Osteocyte (in vitro differentiated cells): ENCODE results near the gene ZMYM1. TPM values are rescaled to one million over a fixed set of nuclear protein-coding genes. Genes with fewer than 3 reads are reported as not detected.
"Not testable (repeated sequence)": the region's sequence is repeated elsewhere in the genome, so short reads cannot be mapped to it uniquely, and the experiment has no call there.

Experiments used
- DNase-seq: peaks from one replicate; pipeline ENCODE4 v3.0.0; 2021; ENCODE audit warnings: mixed read lengths; ENCODE audit not compliant: unreplicated experiment; ENCODE audit errors: extremely low spot score
- H3K27ac Mint-ChIP-seq: one replicate; pipeline ENCODE4 v1.8.0; 2021; ENCODE audit warnings: mild to moderate bottlenecking, mixed read lengths; ENCODE audit not compliant: unreplicated experiment
- H3K27me3 Mint-ChIP-seq: one replicate; pipeline ENCODE4 v1.8.0; 2021; ENCODE audit warnings: mixed read lengths; ENCODE audit not compliant: unreplicated experiment
- H3K36me3 Mint-ChIP-seq: one replicate; pipeline ENCODE4 v1.8.0; 2021; ENCODE audit warnings: mixed read lengths; ENCODE audit not compliant: unreplicated experiment
- H3K4me1 Mint-ChIP-seq: one replicate; pipeline ENCODE4 v1.8.0; 2021; ENCODE audit warnings: mixed read lengths; ENCODE audit not compliant: unreplicated experiment
- H3K4me3 Mint-ChIP-seq: one replicate; pipeline ENCODE4 v1.8.0; 2021; ENCODE audit warnings: mild to moderate bottlenecking, moderate library complexity, mixed read lengths; ENCODE audit not compliant: unreplicated experiment
- H3K9me3 Mint-ChIP-seq: one replicate; pipeline ENCODE4 v1.8.0; 2021; ENCODE audit warnings: mixed read lengths; ENCODE audit not compliant: unreplicated experiment
- total RNA-seq: library from RNA; stranded (reverse); gene quantifications from 2 replicates; pipeline ENCODE4 v1.2.1, GENCODE V29; 2021
- TF ChIP-seq, protein P1 (sequence below): fragments of 200-600 bp; sonication (generic); IDR thresholded peaks from 2 replicates; pipeline ENCODE4 v1.5.0; 2021; ENCODE audit warnings: antibody characterized with exemption, mild to moderate bottlenecking, moderate library complexity

The ZMYM1 gene
- total RNA-seq, 1 donor from 2014 or later, result 17.2 TPM

GRCh38 chr1:35044431-35044830 lies 34.8 kb upstream of the ZMYM1 start:
- peaks cover 6% of the 10 kb centered on the region for H3K9me3 Mint-ChIP-seq
- TF ChIP-seq, protein P1, sequence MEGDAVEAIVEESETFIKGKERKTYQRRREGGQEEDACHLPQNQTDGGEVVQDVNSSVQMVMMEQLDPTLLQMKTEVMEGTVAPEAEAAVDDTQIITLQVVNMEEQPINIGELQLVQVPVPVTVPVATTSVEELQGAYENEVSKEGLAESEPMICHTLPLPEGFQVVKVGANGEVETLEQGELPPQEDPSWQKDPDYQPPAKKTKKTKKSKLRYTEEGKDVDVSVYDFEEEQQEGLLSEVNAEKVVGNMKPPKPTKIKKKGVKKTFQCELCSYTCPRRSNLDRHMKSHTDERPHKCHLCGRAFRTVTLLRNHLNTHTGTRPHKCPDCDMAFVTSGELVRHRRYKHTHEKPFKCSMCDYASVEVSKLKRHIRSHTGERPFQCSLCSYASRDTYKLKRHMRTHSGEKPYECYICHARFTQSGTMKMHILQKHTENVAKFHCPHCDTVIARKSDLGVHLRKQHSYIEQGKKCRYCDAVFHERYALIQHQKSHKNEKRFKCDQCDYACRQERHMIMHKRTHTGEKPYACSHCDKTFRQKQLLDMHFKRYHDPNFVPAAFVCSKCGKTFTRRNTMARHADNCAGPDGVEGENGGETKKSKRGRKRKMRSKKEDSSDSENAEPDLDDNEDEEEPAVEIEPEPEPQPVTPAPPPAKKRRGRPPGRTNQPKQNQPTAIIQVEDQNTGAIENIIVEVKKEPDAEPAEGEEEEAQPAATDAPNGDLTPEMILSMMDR, result no peak
- H3K4me3 Mint-ChIP-seq, result no peak overlapping the region
- DNase-seq, result no peak
- no peaks in the 10 kb centered on the region for H3K27me3 Mint-ChIP-seq
- H3K36me3 Mint-ChIP-seq, result no peaks in the 10 kb centered on the region
- peaks cover 21% of the 10 kb centered on the region for H3K4me1 Mint-ChIP-seq
- no peak overlapping the region for H3K27ac Mint-ChIP-seq

- Mint-ChIP-seq H3K9me3 (peaks cover 6% of the 10 kb centered on the region), H3K27ac (peak overlapping the region; percentile 78), H3K27me3 (peaks cover 4% of the 10 kb centered on the region), H3K4me1 (peaks cover 21% of the 10 kb centered on the region), H3K36me3 (no peaks in the 10 kb centered on the region), H3K4me3 (no peak overlapping the region)
- no peak for DNase-seq
- TF ChIP-seq, protein P1, result no peak
These were observed 32.5 kb upstream of the ZMYM1 start for GRCh38 chr1:35046730-35047129.

- Mint-ChIP-seq H3K9me3 (peaks cover 4% of the 10 kb centered on the region), H3K27ac (peak overlapping the region; percentile 78), H3K27me3 (peaks cover 4% of the 10 kb centered on the region), H3K4me1 (peaks cover 21% of the 10 kb centered on the region), H3K4me3 (peak overlapping the region; percentile 58), H3K36me3 (no peaks in the 10 kb centered on the region)
- TF ChIP-seq, protein P1, result no peak
- no peak for DNase-seq
These were observed 31.9 kb upstream of the ZMYM1 start for GRCh38 chr1:35047188-35047858.

GRCh38 chr1:35049116-35049515 lies 30.1 kb upstream of the ZMYM1 start:
- peaks cover 4% of the 10 kb centered on the region for H3K27me3 Mint-ChIP-seq
- H3K27ac Mint-ChIP-seq, result no peak overlapping the region
- no peaks in the 10 kb centered on the region for H3K9me3 Mint-ChIP-seq
- H3K4me3 Mint-ChIP-seq, result no peak overlapping the region
- no peaks in the 10 kb centered on the region for H3K36me3 Mint-ChIP-seq
- peaks cover 19% of the 10 kb centered on the region for H3K4me1 Mint-ChIP-seq
- TF ChIP-seq, protein P1, result no peak
- DNase-seq, result no peak

DNA sequence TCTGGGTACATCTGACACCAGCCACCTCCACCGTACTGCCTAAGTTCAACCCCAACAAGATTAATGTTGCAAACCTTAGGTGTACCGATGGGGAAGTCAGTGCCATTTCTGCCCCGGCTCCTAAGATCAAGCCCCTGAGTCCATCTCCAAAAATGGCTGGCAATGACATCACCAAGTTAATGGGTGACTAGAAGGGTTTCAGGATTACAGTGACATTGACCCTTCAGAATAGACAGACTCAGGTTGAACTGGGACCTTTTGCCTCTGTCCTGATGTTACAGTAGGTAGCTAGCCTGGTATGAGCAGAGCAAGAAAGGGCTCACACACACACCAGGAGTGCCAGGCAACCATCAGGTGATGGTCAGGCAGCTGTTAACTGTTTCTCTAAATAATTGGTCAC lies 25.8 kb upstream of the ZMYM1 start:
- H3K9me3 Mint-ChIP-seq, result no peaks in the 10 kb centered on the region
- no peaks in the 10 kb centered on the region for H3K36me3 Mint-ChIP-seq
- no peak for DNase-seq
- H3K4me1 Mint-ChIP-seq, result peaks cover 3% of the 10 kb centered on the region
- H3K27me3 Mint-ChIP-seq, result peaks cover 22% of the 10 kb centered on the region
- H3K27ac Mint-ChIP-seq, result no peak overlapping the region
- H3K4me3 Mint-ChIP-seq, result no peak overlapping the region
- TF ChIP-seq, protein P1, result no peak

- H3K36me3 Mint-ChIP-seq, H3K4me1 Mint-ChIP-seq, DNase-seq, H3K4me3 Mint-ChIP-seq, H3K9me3 Mint-ChIP-seq, H3K27ac Mint-ChIP-seq: not testable (repeated sequence)
- peaks cover 28% of the 10 kb centered on the region for H3K27me3 Mint-ChIP-seq
These were observed 24.9 kb upstream of the ZMYM1 start for GRCh38 chr1:35054282-35054681.

GRCh38 chr1:35058321-35058720 lies 20.9 kb upstream of the ZMYM1 start:
- H3K4me3 Mint-ChIP-seq, H3K27ac Mint-ChIP-seq, H3K36me3 Mint-ChIP-seq, DNase-seq, H3K4me1 Mint-ChIP-seq, H3K9me3 Mint-ChIP-seq: not testable (repeated sequence)
- peaks cover 24% of the 10 kb centered on the region for H3K27me3 Mint-ChIP-seq
